Endothelial cell of umbilical vein (primary cell): Measurements from ENCODE around the gene CKS1B. TPM values are rescaled to one million over a fixed set of nuclear protein-coding genes. Genes with fewer than 3 reads are reported as not detected.

Experiments
- BruUV-seq: library from RNA; stranded (reverse); fragments of 400-500 nt; replicated peaks from 2 replicates; lab custom pipeline; 2021; lab: Mats Ljungman, UMichigan
- CTCF ChIA-PET: fragments of 300-600, 350-600 bp; sonication (Branson Sonifier 250); formaldehyde crosslinking; loops from one replicate; lab custom pipeline; 2021; ENCODE audit warnings: antibody characterized with exemption, inconsistent platforms; lab: Charles Lee
- POLR2A ChIA-PET: fragments of 300-600, 350-600 bp; sonication (Branson Sonifier 250); formaldehyde crosslinking; loops from one replicate; lab custom pipeline; 2021; ENCODE audit warnings: antibody characterized with exemption, inconsistent platforms; lab: Charles Lee
- DNase-seq: peaks from one replicate; pipeline ENCODE4 v3.0.0-alpha.2; 2011; ENCODE audit warnings: low read depth, low spot score
- FAIRE-seq: peaks from 2 replicates; lab custom pipeline; 2011; peaks lifted over from hg19 to GRCh38; lab: Jason Lieb, UNC
- H2AFZ ChIP-seq: 2 replicates; pipeline ENCODE4 v1.6.0; 2012; ENCODE audit warnings: low read depth, low read length, control low read depth, inconsistent platforms
- H3K27ac ChIP-seq: 2 replicates; pipeline ENCODE4 v1.5.1; 2011; ENCODE audit warnings: low read depth, mild to moderate bottlenecking, control low read depth, low read length, moderate library complexity; ENCODE audit not compliant: insufficient read depth
- H3K27me3 ChIP-seq, 2 experiments: 2 replicates each; pipeline versions ENCODE4 v1.6.0 to v1.6.1; 2011; ENCODE audit warnings: low read length in 2 of 2, mixed read lengths in 1 of 2; ENCODE audit not compliant: control insufficient read depth in 2 of 2, insufficient read depth in 2 of 2
- H3K36me3 ChIP-seq, 2 experiments: 2 replicates in 1 of 2; 3 replicates in 1 of 2; pipeline ENCODE4 v1.5.1; 2011; ENCODE audit warnings: low read length in 2 of 2, mild to moderate bottlenecking in 1 of 2, moderate library complexity in 1 of 2; ENCODE audit not compliant: control insufficient read depth in 2 of 2, insufficient read depth in 2 of 2; ENCODE audit errors: extremely low read depth in 1 of 2
- H3K4me1 ChIP-seq: 3 replicates; pipeline ENCODE4 v1.5.1; 2011; ENCODE audit warnings: mild to moderate bottlenecking, low read length; ENCODE audit not compliant: control insufficient read depth, insufficient read depth; ENCODE audit errors: extremely low read depth
- H3K4me2 ChIP-seq: 2 replicates; pipeline ENCODE4 v1.6.1; 2011; ENCODE audit warnings: low read length, control low read depth, mixed read lengths; ENCODE audit not compliant: insufficient read depth
- H3K4me3 ChIP-seq, 3 experiments: fragments of 200-600 bp in 1 of 3; sonication (generic), shearing (Covaris generic) in 1 of 3; replicated peaks in 1 of 3; 2 replicates each; pipeline ENCODE4 v1.5.1; 2011 to 2016; ENCODE audit warnings: control low read depth in 3 of 3, low read length in 3 of 3, mild to moderate bottlenecking in 2 of 3, inconsistent platforms in 1 of 3, low read depth in 1 of 3, moderate library complexity in 1 of 3; ENCODE audit not compliant: insufficient read depth in 1 of 3
- H3K79me2 ChIP-seq: 2 replicates; pipeline ENCODE4 v1.6.0; 2012; ENCODE audit warnings: low read length, inconsistent platforms; ENCODE audit not compliant: control insufficient read depth, insufficient read depth
- H3K9ac ChIP-seq: replicated peaks from 2 replicates; pipeline ENCODE3; 2011; ENCODE audit warnings: low read length, control low read depth; ENCODE audit not compliant: insufficient read depth; ENCODE audit errors: extremely low read depth
- H3K9me1 ChIP-seq: replicated peaks from 3 replicates; pipeline ENCODE4 v1.6.0; 2011; ENCODE audit warnings: mild to moderate bottlenecking, low read length; ENCODE audit not compliant: control insufficient read depth, insufficient read depth; ENCODE audit errors: extremely low read depth
- H3K9me3 ChIP-seq: replicated peaks from 2 replicates; pipeline ENCODE4 v1.5.1; 2012; ENCODE audit warnings: low read length, inconsistent platforms; ENCODE audit not compliant: control insufficient read depth, insufficient read depth
- H4K20me1 ChIP-seq: replicated peaks from 2 replicates; pipeline ENCODE3; 2011; ENCODE audit warnings: mild to moderate bottlenecking, low read length; ENCODE audit not compliant: control insufficient read depth, insufficient read depth; ENCODE audit errors: extremely low read depth
- CTCF ChIP-seq, 2 donors: IDR thresholded peaks; 1 replicate in 1 of 2; 2 replicates in 1 of 2; pipeline ENCODE4 v1.5.1; 2011; ENCODE audit warnings: low read length in 2 of 2, mild to moderate bottlenecking in 2 of 2, moderate library complexity in 2 of 2, control low read depth in 1 of 2, inconsistent platforms in 1 of 2, low read depth in 1 of 2; ENCODE audit not compliant: insufficient read depth in 1 of 2; ENCODE audit errors: extremely low read depth in 1 of 2
- EZH2 ChIP-seq: IDR thresholded peaks from 2 replicates; pipeline ENCODE4 v1.6.1; 2012; ENCODE audit warnings: borderline replicate concordance, low read depth, mild to moderate bottlenecking, moderate library complexity, low read length, inconsistent platforms; ENCODE audit not compliant: severe bottlenecking
- FOS ChIP-seq: IDR thresholded peaks from 2 replicates; pipeline ENCODE4 v1.6.1; 2011; ENCODE audit warnings: mild to moderate bottlenecking, low read length, moderate library complexity, borderline replicate concordance; ENCODE audit not compliant: insufficient read depth
- GATA2 ChIP-seq: IDR thresholded peaks from 2 replicates; pipeline ENCODE4 v1.7.0; 2011; ENCODE audit warnings: low read depth, mild to moderate bottlenecking, moderate library complexity, mixed read lengths, low read length; ENCODE audit not compliant: insufficient read length, insufficient read depth
- JUN ChIP-seq: IDR thresholded peaks from 2 replicates; pipeline ENCODE4 v1.6.1; 2011; ENCODE audit warnings: borderline replicate concordance, low read depth; ENCODE audit not compliant: insufficient read length, insufficient read depth
- MAX ChIP-seq: IDR thresholded peaks from 2 replicates; pipeline ENCODE4 v1.6.1; 2011; ENCODE audit not compliant: insufficient read depth, insufficient read length
- MYC ChIP-seq: IDR thresholded peaks from one replicate; pipeline ENCODE4 v1.6.1; 2011; ENCODE audit warnings: mild to moderate bottlenecking, low read depth, low read length
- POLR2A ChIP-seq: IDR thresholded peaks from 2 replicates; pipeline ENCODE4 v1.6.1; 2012; ENCODE audit warnings: low read depth, mild to moderate bottlenecking, control low read depth, low read length
- POLR2AphosphoS5 ChIP-seq: IDR thresholded peaks from 2 replicates; pipeline ENCODE4 v1.6.1; 2012; ENCODE audit warnings: low read depth, mild to moderate bottlenecking, control low read depth, low read length, moderate library complexity; ENCODE audit not compliant: insufficient read depth
- dilution Hi-C: fragments of 300-500 bp; cut with MboI; formaldehyde crosslinking; loops from one replicate; pipeline ENCODE4 v1.15.0; 2019; ENCODE audit warnings: low sequenced_read_pairs; ENCODE audit not compliant: extremely low pct_ligation_motif_present
- intact Hi-C: fragments of 100-400 bp; cut with micrococcal nuclease; formaldehyde crosslinking; loops from one replicate; pipeline ENCODE4 v1.10.0; 2022
- polyA plus RNA-seq, 4 experiments: library from polyadenylated mRNA; depleted of rRNA in 3 of 4; stranded (reverse) in 3 of 4; unstranded in 1 of 4; fragments of >200 nt; gene quantifications; 2 replicates each; pipeline versions ENCODE4 v1.2.1 to v1.2.3, GENCODE V29; 2011 to 2012; ENCODE audit warnings: missing spikeins in 1 of 4
- total RNA-seq: library from RNA; stranded (reverse); gene quantifications from 2 replicates; pipeline ENCODE4 v1.2.3, GENCODE V29; 2021

Gene CKS1B
- total and polyA plus RNA-seq, 2 donors (not counting 3 experiments of a cell fraction or from before 2014, with no cell fraction given): 126 to 280 TPM

DNA sequence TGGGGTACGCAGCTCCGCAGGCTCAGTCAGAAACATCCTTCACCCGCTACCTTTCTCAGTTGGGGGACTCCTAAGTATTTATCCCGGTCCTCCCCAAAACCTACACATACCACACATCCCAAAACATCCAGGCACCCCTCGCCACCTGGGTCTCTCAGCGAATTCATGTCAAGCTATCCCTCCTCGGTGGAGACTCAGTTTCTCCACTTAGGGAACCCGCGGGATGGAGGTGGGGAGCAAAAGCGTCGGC is 26.9 kb downstream of the CKS1B start:
- POLR2A ChIA-PET: interaction anchor here (1.0 kb wide), 1 partner anchor 29 kb away, joined by 3 read pairs; no protein-coding TSS in a partner anchor

More for the DNA sequence above, 26.9 kb downstream of the CKS1B start:
- Histone ChIP-seq H3K4me3 (peak overlapping the region; percentile 57 to 94 (median 61)), H3K9me1 (no peaks in the 10 kb centered on the region), H2AFZ (peak overlapping the region; percentile 35), H3K36me3 (no peaks in the 10 kb centered on the region), H3K4me1 (peaks cover 25% of the 10 kb centered on the region), H3K79me2 (peaks cover 13% of the 10 kb centered on the region), H3K27ac (peak overlapping the region; percentile 73), H3K27me3 (no peaks in the 10 kb centered on the region), H4K20me1 (no peaks in the 10 kb centered on the region), H3K9ac (peak overlapping the region; percentile 30), H3K9me3 (no peaks in the 10 kb centered on the region), H3K4me2 (peak overlapping the region; percentile 87)
- BruUV-seq: no TSS peak
- no peak for TF ChIP-seq CTCF (IDR thresholded peaks at IDR 0.05; ENCODE audit: extremely low read depth in 1 of 2, insufficient read depth in 1 of 2, low read depth in 1 of 2, low read length in 2 of 2)
- TF ChIP-seq POLR2A: no peak
- no peak for TF ChIP-seq POLR2AphosphoS5
- no peak for TF ChIP-seq MYC
- no peak for TF ChIP-seq MAX
- no peak for TF ChIP-seq GATA2
- TF ChIP-seq JUN: no peak
- TF ChIP-seq FOS: no peak
- no peak for TF ChIP-seq EZH2
- intact Hi-C loops: loop anchor here (1.0 to 5.0 kb wide), 2 partner anchors 60 to 444 kb away; partner anchors contain the start of gene UBE2Q1
- dilution Hi-C loops: no loop called here
- DNase-seq (peak; percentile 62), FAIRE-seq (no peak)
- CTCF ChIA-PET: interaction anchor here (3.1 to 6.5 kb wide), 4 partner anchors 13 to 64 kb away, joined by 12 to 87 read pairs (median 47); partner anchors contain the start of genes ADAM15, CKS1B, PMVK and SHC1
